Measurements from ENCODE around the gene ZBTB5.

GRCh38 chr9:37511016-37512010 lies 46.1 kb upstream of the ZBTB5 start:
- no peak for TF ChIP-seq CTCF (conservative IDR thresholded peaks at IDR 0.05; ENCODE audit: low read depth, low read length)
- TF ChIP-seq EZH2phosphoT487 (IDR thresholded peaks at IDR 0.05; ENCODE audit: borderline replicate concordance, low read length): no peak
- no peak for TF ChIP-seq EZH2 (IDR thresholded peaks at IDR 0.05; ENCODE audit: low read length, unreplicated experiment)

Measured in PC-3 (cell line).